Glutamatergic neuron (in vitro differentiated cells): Measurements from ENCODE around the gene CHIT1. TPM values are rescaled to one million over a fixed set of nuclear protein-coding genes. Genes with fewer than 3 reads are reported as not detected.

Experiments
- DNase-seq: peaks from one replicate; pipeline ENCODE4 v3.0.0; 2022
- H3K27ac Mint-ChIP-seq: one replicate; pipeline ENCODE4 v1.8.0; 2020; ENCODE audit warnings: mild to moderate bottlenecking, mixed read lengths, inconsistent platforms; ENCODE audit not compliant: unreplicated experiment
- H3K27me3 Mint-ChIP-seq: one replicate; pipeline ENCODE4 v1.8.0; 2020; ENCODE audit warnings: mild to moderate bottlenecking, moderate library complexity, mixed read lengths, inconsistent platforms; ENCODE audit not compliant: unreplicated experiment
- H3K36me3 Mint-ChIP-seq: one replicate; pipeline ENCODE4 v1.8.0; 2020; ENCODE audit warnings: mild to moderate bottlenecking, mixed read lengths, inconsistent platforms; ENCODE audit not compliant: unreplicated experiment
- H3K4me1 Mint-ChIP-seq: one replicate; pipeline ENCODE4 v1.8.0; 2020; ENCODE audit warnings: mild to moderate bottlenecking, low read depth, mixed read lengths, inconsistent platforms; ENCODE audit not compliant: unreplicated experiment
- H3K4me3 Mint-ChIP-seq: one replicate; pipeline ENCODE4 v1.8.0; 2020; ENCODE audit warnings: mild to moderate bottlenecking, mixed read lengths, inconsistent platforms; ENCODE audit not compliant: unreplicated experiment
- H3K9me3 Mint-ChIP-seq: one replicate; pipeline ENCODE4 v1.8.0; 2020; ENCODE audit warnings: mild to moderate bottlenecking, moderate library complexity, mixed read lengths, inconsistent platforms; ENCODE audit not compliant: unreplicated experiment
- CTCF ChIP-seq: fragments of 200-600 bp; sonication (generic); IDR thresholded peaks from one replicate; pipeline ENCODE4 v1.5.0; 2021; ENCODE audit not compliant: partially characterized antibody, unreplicated experiment
- total RNA-seq: library from RNA; stranded (reverse); fragmentation: NEBNext Ultra II Directional; extraction: Animal tissue kit (Norgen Biotek cat#: 25700); gene quantifications from one replicate; pipeline ENCODE4 v1.2.1, GENCODE V29; 2021; ENCODE audit not compliant: unreplicated experiment

The CHIT1 gene
- total RNA-seq, 1 donor from 2014 or later, result 0.10 TPM

DNA sequence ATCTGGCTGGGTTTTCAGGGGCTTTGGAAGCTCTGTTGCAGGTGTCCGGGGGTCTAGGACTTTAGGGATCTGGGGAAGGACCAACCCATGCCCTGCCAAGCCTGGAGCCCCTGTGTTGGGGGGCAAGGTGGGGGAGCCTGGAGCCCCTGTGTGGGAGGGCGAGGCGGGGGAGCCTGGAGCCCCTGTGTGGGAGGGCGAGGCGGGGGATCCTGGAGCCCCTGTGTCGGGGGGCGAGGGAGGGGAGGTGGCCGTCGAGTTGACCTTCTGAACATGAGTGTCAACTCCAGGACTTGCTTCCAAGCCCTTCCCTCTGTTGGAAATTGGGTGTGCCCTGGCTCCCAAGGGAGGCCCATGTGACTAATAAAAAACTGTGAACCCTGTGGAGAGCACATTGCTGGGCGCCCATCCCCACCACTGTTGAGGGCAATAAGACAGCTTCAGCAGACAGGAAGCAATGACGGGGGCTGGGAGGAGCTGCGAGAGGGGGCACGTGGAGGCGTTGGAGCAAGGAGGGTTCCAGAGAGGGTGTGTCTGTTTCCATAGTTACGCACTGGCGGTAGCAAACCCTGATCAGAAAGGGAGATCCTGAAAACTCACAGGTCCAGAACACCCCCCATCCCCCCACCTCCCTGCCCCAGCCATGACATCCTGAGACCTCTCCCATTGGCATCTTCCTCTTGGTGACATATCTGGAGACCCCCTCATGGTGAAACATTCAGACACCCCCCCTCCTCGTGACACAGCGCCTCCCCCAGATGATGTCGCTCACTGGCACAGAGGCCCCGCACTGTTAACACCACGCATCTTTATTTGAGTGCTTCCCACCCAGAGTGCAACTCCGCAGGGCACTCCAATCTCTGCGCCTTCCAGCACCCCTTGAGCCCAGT is 62.2 kb downstream of the CHIT1 start:
- Mint-ChIP-seq H3K4me1 (no peaks in the 10 kb centered on the region), H3K9me3 (peaks cover 7% of the 10 kb centered on the region), H3K27me3 (peaks cover 17% of the 10 kb centered on the region), H3K36me3 (peaks cover 11% of the 10 kb centered on the region), H3K4me3 (no peak overlapping the region), H3K27ac (no peak overlapping the region)
- DNase-seq, result no peak
- TF ChIP-seq CTCF, result no peak

DNA sequence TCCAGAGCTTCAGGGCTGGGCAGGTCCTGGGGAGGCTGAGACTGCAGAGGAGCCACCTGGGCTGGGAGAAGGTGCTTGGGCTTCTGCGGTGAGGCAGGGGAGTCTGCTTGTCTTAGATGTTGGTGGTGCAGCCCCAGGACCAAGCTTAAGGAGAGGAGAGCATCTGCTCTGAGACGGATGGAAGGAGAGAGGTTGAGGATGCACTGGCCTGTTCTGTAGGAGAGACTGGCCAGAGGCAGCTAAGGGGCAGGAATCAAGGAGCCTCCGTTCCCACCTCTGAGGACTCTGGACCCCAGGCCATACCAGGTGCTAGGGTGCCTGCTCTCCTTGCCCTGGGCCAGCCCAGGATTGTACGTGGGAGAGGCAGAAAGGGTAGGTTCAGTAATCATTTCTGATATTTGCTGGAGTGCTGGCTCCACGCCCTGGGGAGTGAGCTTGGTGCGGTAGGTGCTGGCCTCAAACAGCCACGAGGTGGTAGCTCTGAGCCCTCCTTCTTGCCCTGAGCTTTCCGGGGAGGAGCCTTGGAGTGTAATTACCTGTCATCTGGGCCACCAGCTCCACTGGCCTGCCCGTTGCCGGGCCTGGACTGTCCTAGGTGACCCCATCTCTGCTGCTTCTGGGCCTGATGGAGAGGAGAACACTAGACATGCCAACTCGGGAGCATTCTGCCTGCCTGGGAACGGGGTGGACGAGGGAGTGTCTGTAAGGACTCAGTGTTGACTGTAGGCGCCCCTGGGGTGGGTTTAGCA is 63.1 kb downstream of the CHIT1 start:
- Mint-ChIP-seq H3K27ac (no peak overlapping the region), H3K36me3 (peaks cover 11% of the 10 kb centered on the region), H3K9me3 (peaks cover 7% of the 10 kb centered on the region), H3K4me3 (no peak overlapping the region), H3K4me1 (no peaks in the 10 kb centered on the region), H3K27me3 (peaks cover 18% of the 10 kb centered on the region)
- no peak for DNase-seq
- TF ChIP-seq CTCF, result no peak

Other genes starting within 250 kb of the CHIT1 start
- 61.5 TPM for gene TMEM183A, start 222.3 kb downstream of the CHIT1 start, total RNA-seq
- gene PPFIA4, start 203.2 kb downstream of the CHIT1 start, total RNA-seq, result 74.7 TPM
- gene MYOG, start 143.7 kb downstream of the CHIT1 start, total RNA-seq, result not detected
- 1.2 TPM for gene ADORA1, start 101.9 kb downstream of the CHIT1 start, total RNA-seq
- gene MYBPH, start 53.8 kb downstream of the CHIT1 start, total RNA-seq, result not detected
- gene CHI3L1, start 43.0 kb downstream of the CHIT1 start, total RNA-seq, result not detected
- 88.6 TPM for gene BTG2, start 75.8 kb upstream of the CHIT1 start, total RNA-seq
- gene FMOD, start 121.4 kb upstream of the CHIT1 start, total RNA-seq, result not detected
- not detected for gene PRELP, start 246.1 kb upstream of the CHIT1 start, total RNA-seq